HFF-Myc (cell line): ENCODE data around the gene IL17RB.
A peak's percentile ranks its signal among the peaks of the same experiment; 100 is the strongest.

Experiments
- DNase-seq: peaks from one replicate; pipeline ENCODE4 v3.0.0-alpha.2; 2011; ENCODE audit warnings: low read depth; ENCODE audit errors: extremely low read depth
- H3K4me3 ChIP-seq: replicated peaks from 2 replicates; pipeline ENCODE4 v1.5.1; 2011; ENCODE audit warnings: low read depth, mild to moderate bottlenecking, control low read depth, low read length
- TF ChIP-seq, protein P1 (sequence below): IDR thresholded peaks from 2 replicates; pipeline ENCODE4 v1.5.1; 2012; ENCODE audit warnings: mild to moderate bottlenecking, low read depth, low read length, control low read depth; ENCODE audit errors: missing control alignments

The IL17RB gene

DNA sequence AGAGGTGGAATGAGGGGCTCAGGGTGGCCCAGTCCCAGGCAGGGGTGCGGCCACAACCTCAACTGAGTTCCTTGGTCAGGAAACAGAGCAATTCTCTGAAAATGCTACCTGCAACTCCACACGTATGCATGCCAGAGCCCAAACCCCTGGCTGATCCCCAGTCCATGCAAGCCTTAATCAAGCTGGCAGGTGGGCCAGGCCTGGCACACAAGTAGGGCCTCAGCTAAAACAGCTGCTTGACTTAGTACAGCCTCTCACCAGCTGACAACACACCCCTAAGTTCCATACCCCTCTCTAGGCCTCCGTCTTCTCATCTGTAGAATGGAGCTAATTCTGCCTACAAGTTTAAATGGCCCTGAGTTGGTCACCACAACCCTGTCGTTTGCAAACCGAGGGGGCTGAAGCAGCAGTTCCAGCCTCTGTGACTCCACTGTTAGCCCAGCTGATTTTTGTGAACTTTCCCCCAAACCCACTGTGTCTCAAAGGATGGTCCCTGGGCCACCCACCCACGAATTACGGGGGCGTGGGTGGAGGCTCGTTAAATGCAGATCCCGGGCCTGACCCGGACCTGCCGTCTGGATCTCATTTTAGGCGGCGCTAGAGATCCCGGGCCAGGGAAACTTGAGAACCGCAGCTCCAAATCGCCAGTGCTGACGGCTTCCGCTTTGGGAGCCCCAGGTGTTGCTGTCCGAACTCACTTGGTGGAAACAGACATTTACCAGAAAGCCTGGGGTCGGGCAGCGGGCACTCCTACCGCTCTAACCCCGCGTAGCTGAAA is 1.1 kb upstream of the IL17RB start:
- no peak for DNase-seq
- TF ChIP-seq, protein P1, sequence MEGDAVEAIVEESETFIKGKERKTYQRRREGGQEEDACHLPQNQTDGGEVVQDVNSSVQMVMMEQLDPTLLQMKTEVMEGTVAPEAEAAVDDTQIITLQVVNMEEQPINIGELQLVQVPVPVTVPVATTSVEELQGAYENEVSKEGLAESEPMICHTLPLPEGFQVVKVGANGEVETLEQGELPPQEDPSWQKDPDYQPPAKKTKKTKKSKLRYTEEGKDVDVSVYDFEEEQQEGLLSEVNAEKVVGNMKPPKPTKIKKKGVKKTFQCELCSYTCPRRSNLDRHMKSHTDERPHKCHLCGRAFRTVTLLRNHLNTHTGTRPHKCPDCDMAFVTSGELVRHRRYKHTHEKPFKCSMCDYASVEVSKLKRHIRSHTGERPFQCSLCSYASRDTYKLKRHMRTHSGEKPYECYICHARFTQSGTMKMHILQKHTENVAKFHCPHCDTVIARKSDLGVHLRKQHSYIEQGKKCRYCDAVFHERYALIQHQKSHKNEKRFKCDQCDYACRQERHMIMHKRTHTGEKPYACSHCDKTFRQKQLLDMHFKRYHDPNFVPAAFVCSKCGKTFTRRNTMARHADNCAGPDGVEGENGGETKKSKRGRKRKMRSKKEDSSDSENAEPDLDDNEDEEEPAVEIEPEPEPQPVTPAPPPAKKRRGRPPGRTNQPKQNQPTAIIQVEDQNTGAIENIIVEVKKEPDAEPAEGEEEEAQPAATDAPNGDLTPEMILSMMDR = peak; percentile 29

DNA sequence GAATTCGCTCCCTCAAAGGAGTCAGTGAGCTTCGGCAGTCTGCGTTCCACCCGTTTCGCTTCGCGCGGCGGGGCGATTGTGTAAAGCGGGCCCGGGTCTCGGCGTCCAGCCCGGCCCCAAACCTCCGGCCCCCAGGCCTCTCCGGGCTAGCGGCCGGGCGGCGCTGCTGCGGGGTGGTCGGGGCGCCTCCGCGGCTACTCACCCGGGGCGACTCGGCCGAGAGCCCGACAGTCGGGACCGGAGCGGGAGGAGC is 561 bp upstream of the IL17RB start:
- no peak for DNase-seq
- H3K4me3 ChIP-seq = peak overlapping the region; percentile 49
- TF ChIP-seq, protein P1 = no peak

More for the DNA sequence above, 1.1 kb upstream of the IL17RB start:
- peak overlapping the region; percentile 49 for H3K4me3 ChIP-seq

DNA sequence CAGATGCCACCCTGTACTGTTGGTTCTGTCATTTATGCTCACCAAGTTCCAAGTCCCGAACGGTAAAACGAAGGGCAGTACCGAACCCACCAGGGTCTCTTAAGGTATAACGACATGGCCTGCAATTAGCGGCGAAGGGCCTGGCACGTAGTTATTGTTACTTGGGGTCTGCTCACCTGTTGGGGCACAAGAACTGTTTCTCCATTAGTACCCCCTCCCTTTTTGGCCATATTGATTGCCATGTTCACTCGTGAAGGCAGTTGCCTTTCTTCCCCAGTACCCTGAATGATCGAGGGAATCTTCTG is 435 bp downstream of the IL17RB start:
- TF ChIP-seq, protein P1 = no peak
- DNase-seq = no peak
- no peak overlapping the region; the same call in 1 of the 2 replicates for H3K4me3 ChIP-seq

DNA sequence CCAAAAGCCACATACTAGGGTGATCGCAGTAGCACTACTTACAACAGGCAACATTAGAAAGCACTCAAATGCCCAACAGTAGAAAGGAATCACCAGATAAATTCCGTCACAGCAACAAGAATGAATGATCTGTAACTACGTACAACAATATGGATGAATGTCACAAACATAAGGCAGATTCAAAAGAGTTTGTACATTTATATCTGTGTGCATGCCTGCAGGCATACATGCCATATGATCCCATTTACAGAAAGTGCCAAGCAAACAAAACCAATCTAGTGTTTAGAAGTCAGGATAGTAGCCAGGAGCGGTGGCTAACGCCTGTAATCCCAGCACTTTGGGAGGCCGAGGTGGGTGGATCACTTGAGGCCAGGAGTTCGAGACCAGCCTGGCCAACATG is 3.5 kb downstream of the IL17RB start:
- TF ChIP-seq, protein P1 = no peak
- no peak for DNase-seq
- H3K4me3 ChIP-seq = no peak overlapping the region

DNA sequence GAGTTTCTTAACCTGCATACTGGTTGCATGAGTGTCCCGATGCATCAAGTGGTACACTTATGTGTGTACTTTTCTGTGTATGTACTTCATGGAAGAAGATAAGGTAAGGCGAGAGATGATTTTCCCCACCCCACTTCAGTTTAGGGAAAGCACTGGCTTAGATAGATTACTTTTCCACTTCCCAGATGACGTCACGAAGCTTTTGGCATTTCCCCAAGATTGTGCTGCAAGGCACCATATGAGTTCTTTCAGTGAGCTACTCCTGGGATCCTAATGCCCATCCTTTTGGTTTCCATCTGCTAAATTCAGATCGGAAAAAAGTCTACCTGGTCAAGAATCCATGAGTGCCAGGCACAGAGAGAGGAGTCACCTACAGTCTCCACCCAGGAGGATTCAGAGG is 4.5 kb downstream of the IL17RB start:
- H3K4me3 ChIP-seq = no peak overlapping the region
- TF ChIP-seq, protein P1 = no peak
- DNase-seq = peak; percentile 47

DNA sequence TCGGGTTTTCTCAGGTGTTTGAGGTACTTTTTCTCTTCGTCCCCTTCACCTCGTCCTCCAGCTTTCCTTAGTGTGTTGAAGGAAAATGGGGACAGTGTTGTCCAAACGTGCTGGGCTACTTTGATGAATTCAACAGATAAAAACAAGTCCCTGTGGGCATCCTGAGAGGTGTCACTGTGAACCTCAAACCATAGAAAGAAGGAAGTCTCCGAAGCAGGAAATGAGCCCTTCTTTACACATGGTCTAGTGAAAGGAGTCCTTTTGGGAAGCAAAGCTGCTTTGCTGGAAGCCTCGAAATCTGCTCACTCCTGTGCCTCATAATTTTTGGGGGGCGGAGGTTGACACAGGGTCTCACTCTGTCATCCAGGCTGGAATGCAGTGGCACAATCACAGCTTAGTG is 10.6 kb downstream of the IL17RB start:
- TF ChIP-seq, protein P1 = no peak
- no peak overlapping the region for H3K4me3 ChIP-seq
- DNase-seq = no peak
